HG02870 (cell line): ENCODE results near the gene MINK1.
"Not testable (repeated sequence)": the region's sequence is repeated elsewhere in the genome, so short reads cannot be mapped to it uniquely, and the experiment has no call there.

Experiments
- ATAC-seq: cut with Tn5 transposase; IDR thresholded peaks from one replicate; pipeline ENCODE4 v1.9.1; 2021; ENCODE audit warnings: mild to moderate bottlenecking, moderate library complexity; ENCODE audit not compliant: unreplicated experiment

The MINK1 gene

GRCh38 chr17:4867535-4867934, 34.4 kb downstream of the MINK1 start:
- ATAC-seq: not testable (repeated sequence)

GRCh38 chr17:4869058-4869998, 36.2 kb downstream of the MINK1 start:
- ATAC-seq: not testable (repeated sequence)

- no peak for ATAC-seq
Observed at GRCh38 chr17:4870855-4871254, 37.7 kb downstream of the MINK1 start.

- no peak for ATAC-seq
Observed at GRCh38 chr17:4872786-4873185, 39.6 kb downstream of the MINK1 start.

- no peak for ATAC-seq
Observed at GRCh38 chr17:4877089-4877488, 43.9 kb downstream of the MINK1 start.

- no peak for ATAC-seq
Observed at GRCh38 chr17:4879601-4880000, 46.5 kb downstream of the MINK1 start.

- ATAC-seq: no peak
Observed at GRCh38 chr17:4880857-4881256, 47.7 kb downstream of the MINK1 start.

- no peak for ATAC-seq
Observed at GRCh38 chr17:4881761-4882555, 48.8 kb downstream of the MINK1 start.

- no peak for ATAC-seq
Observed at GRCh38 chr17:4884489-4884888, 51.3 kb downstream of the MINK1 start.

- ATAC-seq: no peak
Observed at GRCh38 chr17:4886830-4887229, 53.7 kb downstream of the MINK1 start.

GRCh38 chr17:4887581-4887980, 54.4 kb downstream of the MINK1 start:
- no peak for ATAC-seq

GRCh38 chr17:4891411-4892410, 58.6 kb downstream of the MINK1 start:
- no peak for ATAC-seq

GRCh38 chr17:4892499-4893221, 59.5 kb downstream of the MINK1 start:
- ATAC-seq: no peak

GRCh38 chr17:4893272-4893671, 60.1 kb downstream of the MINK1 start:
- no peak for ATAC-seq

GRCh38 chr17:4893721-4894560, 60.8 kb downstream of the MINK1 start:
- no peak for ATAC-seq

- no peak for ATAC-seq
Observed at GRCh38 chr17:4895121-4895520, 62.0 kb downstream of the MINK1 start.

- ATAC-seq: no peak
Observed at GRCh38 chr17:4895657-4896331, 62.7 kb downstream of the MINK1 start.
